H1 (cell line): ENCODE data around the gene ACSF3. TPM values are rescaled to one million over a fixed set of nuclear protein-coding genes. Genes with fewer than 3 reads are reported as not detected.

Experiments
- ASH2L ChIP-seq: fragments of 200-600, 300-600 bp; sonication (generic); IDR thresholded peaks from one replicate; pipeline ENCODE4 v1.7.1; 2017; ENCODE audit warnings: low read length
- CEBPB ChIP-seq: IDR thresholded peaks from 2 replicates; pipeline ENCODE4 v1.6.1; 2012; ENCODE audit warnings: low read depth, low read length
- FOSL1 ChIP-seq: IDR thresholded peaks from 2 replicates; pipeline ENCODE4 v1.6.1; 2011; ENCODE audit warnings: mild to moderate bottlenecking, low read depth, low read length, moderate library complexity; ENCODE audit not compliant: insufficient read depth
- GABPA ChIP-seq: IDR thresholded peaks from 2 replicates; pipeline ENCODE4 v1.6.1; 2011; ENCODE audit warnings: mild to moderate bottlenecking, low read length, moderate library complexity, borderline replicate concordance; ENCODE audit not compliant: insufficient read depth
- HDAC6 ChIP-seq: IDR thresholded peaks from one replicate; pipeline ENCODE4 v1.7.1; 2012; ENCODE audit warnings: low read depth, mild to moderate bottlenecking, inconsistent platforms, low read length, moderate library complexity
- JUN ChIP-seq: IDR thresholded peaks from 2 replicates; pipeline ENCODE4 v1.6.1; 2011; ENCODE audit warnings: low read depth, mild to moderate bottlenecking, improper control_type of control experiment, low read length
- KDM4A ChIP-seq: IDR thresholded peaks from one replicate; pipeline ENCODE4 v1.7.1; 2012; ENCODE audit warnings: low read depth, mild to moderate bottlenecking, moderate library complexity, low read length, inconsistent platforms; ENCODE audit not compliant: severe bottlenecking
- POU5F1 ChIP-seq: IDR thresholded peaks from 2 replicates; pipeline ENCODE4 v1.6.1; 2011; ENCODE audit warnings: low read depth, mild to moderate bottlenecking, low read length, moderate library complexity
- SRF ChIP-seq: IDR thresholded peaks from 2 replicates; pipeline ENCODE4 v1.6.1; 2011; ENCODE audit warnings: mild to moderate bottlenecking, low read depth, low read length, moderate library complexity
- polyA plus RNA-seq, 7 experiments: library from polyadenylated mRNA; depleted of rRNA in 3 of 7; stranded (reverse) in 5 of 7; unstranded in 2 of 7; fragments of >200 nt in 5 of 7; fragments of 200-250 nt in 2 of 7; gene quantifications; 1 replicate in 5 of 7; 2 replicates in 1 of 7; 4 replicates in 1 of 7; pipeline versions ENCODE4 v1.2.1 to v1.2.3, GENCODE V29; 2011 to 2013; ENCODE audit warnings: missing spikeins in 2 of 7, mixed read lengths in 2 of 7
- total RNA-seq: library from RNA; stranded (reverse); fragmentation: NEBNext Ultra II Directional; extraction: Animal tissue kit (Norgen Biotek cat#: 25700); gene quantifications from 2 replicates; pipeline ENCODE4 v1.2.1, GENCODE V29; 2021
- TF ChIP-seq, protein P1 (sequence below): fragments of 300-600 bp; sonication (generic); IDR thresholded peaks from 2 replicates; pipeline ENCODE4 v1.7.1; 2012; ENCODE audit warnings: low read length, moderate library complexity, mild to moderate bottlenecking, inconsistent platforms; ENCODE audit not compliant: insufficient replicate concordance
- TF ChIP-seq, protein P2 (sequence below): IDR thresholded peaks from 2 replicates; pipeline ENCODE4 v1.6.1; 2011; ENCODE audit warnings: low read depth, mild to moderate bottlenecking, low read length; ENCODE audit not compliant: insufficient read depth

The ACSF3 gene
- total and polyA plus RNA-seq, 2 of the 8 experiments (the other 6 are each of a cell fraction or from before 2014, with no cell fraction given) = 15.6 to 22.9 TPM

DNA sequence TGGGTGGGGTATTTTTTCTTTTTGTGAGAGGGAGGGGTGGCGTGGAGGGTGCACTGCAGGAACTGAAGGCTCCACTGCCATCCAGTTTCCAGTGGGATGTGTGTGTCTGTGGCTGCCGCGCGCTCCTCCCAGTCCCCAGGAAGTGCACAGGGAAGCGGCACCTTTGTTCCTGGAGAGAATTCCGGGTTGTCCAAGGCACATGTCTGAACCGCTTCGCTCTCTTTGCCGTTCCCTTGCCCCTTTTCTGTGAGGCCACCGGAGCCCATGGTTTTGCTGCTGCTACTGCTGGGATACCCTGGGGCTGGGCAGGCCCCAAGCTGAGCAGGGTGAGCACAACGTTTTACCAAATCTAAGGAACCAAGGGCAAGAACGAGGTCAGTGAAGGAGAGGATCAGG, 19.5 kb downstream of the ACSF3 start (continued):
- TF ChIP-seq, protein P1, sequence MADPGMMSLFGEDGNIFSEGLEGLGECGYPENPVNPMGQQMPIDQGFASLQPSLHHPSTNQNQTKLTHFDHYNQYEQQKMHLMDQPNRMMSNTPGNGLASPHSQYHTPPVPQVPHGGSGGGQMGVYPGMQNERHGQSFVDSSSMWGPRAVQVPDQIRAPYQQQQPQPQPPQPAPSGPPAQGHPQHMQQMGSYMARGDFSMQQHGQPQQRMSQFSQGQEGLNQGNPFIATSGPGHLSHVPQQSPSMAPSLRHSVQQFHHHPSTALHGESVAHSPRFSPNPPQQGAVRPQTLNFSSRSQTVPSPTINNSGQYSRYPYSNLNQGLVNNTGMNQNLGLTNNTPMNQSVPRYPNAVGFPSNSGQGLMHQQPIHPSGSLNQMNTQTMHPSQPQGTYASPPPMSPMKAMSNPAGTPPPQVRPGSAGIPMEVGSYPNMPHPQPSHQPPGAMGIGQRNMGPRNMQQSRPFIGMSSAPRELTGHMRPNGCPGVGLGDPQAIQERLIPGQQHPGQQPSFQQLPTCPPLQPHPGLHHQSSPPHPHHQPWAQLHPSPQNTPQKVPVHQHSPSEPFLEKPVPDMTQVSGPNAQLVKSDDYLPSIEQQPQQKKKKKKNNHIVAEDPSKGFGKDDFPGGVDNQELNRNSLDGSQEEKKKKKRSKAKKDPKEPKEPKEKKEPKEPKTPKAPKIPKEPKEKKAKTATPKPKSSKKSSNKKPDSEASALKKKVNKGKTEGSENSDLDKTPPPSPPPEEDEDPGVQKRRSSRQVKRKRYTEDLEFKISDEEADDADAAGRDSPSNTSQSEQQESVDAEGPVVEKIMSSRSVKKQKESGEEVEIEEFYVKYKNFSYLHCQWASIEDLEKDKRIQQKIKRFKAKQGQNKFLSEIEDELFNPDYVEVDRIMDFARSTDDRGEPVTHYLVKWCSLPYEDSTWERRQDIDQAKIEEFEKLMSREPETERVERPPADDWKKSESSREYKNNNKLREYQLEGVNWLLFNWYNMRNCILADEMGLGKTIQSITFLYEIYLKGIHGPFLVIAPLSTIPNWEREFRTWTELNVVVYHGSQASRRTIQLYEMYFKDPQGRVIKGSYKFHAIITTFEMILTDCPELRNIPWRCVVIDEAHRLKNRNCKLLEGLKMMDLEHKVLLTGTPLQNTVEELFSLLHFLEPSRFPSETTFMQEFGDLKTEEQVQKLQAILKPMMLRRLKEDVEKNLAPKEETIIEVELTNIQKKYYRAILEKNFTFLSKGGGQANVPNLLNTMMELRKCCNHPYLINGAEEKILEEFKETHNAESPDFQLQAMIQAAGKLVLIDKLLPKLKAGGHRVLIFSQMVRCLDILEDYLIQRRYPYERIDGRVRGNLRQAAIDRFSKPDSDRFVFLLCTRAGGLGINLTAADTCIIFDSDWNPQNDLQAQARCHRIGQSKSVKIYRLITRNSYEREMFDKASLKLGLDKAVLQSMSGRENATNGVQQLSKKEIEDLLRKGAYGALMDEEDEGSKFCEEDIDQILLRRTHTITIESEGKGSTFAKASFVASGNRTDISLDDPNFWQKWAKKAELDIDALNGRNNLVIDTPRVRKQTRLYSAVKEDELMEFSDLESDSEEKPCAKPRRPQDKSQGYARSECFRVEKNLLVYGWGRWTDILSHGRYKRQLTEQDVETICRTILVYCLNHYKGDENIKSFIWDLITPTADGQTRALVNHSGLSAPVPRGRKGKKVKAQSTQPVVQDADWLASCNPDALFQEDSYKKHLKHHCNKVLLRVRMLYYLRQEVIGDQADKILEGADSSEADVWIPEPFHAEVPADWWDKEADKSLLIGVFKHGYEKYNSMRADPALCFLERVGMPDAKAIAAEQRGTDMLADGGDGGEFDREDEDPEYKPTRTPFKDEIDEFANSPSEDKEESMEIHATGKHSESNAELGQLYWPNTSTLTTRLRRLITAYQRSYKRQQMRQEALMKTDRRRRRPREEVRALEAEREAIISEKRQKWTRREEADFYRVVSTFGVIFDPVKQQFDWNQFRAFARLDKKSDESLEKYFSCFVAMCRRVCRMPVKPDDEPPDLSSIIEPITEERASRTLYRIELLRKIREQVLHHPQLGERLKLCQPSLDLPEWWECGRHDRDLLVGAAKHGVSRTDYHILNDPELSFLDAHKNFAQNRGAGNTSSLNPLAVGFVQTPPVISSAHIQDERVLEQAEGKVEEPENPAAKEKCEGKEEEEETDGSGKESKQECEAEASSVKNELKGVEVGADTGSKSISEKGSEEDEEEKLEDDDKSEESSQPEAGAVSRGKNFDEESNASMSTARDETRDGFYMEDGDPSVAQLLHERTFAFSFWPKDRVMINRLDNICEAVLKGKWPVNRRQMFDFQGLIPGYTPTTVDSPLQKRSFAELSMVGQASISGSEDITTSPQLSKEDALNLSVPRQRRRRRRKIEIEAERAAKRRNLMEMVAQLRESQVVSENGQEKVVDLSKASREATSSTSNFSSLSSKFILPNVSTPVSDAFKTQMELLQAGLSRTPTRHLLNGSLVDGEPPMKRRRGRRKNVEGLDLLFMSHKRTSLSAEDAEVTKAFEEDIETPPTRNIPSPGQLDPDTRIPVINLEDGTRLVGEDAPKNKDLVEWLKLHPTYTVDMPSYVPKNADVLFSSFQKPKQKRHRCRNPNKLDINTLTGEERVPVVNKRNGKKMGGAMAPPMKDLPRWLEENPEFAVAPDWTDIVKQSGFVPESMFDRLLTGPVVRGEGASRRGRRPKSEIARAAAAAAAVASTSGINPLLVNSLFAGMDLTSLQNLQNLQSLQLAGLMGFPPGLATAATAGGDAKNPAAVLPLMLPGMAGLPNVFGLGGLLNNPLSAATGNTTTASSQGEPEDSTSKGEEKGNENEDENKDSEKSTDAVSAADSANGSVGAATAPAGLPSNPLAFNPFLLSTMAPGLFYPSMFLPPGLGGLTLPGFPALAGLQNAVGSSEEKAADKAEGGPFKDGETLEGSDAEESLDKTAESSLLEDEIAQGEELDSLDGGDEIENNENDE = no peak
- no peak for TF ChIP-seq HDAC6
- TF ChIP-seq, protein P2, sequence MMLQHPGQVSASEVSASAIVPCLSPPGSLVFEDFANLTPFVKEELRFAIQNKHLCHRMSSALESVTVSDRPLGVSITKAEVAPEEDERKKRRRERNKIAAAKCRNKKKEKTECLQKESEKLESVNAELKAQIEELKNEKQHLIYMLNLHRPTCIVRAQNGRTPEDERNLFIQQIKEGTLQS = no peak
- TF ChIP-seq ASH2L = no peak
- no peak for TF ChIP-seq SRF
- no peak for TF ChIP-seq CEBPB
- no peak for TF ChIP-seq GABPA
- no peak for TF ChIP-seq FOSL1
- no peak for TF ChIP-seq JUN
- TF ChIP-seq POU5F1 = no peak
- TF ChIP-seq KDM4A = no peak
- TF ChIP-seq, all 59 proteins: peak for 0
